H1 (cell line): Measurements from ENCODE around the gene CC2D1A. TPM values are rescaled to one million over a fixed set of nuclear protein-coding genes. Genes with fewer than 3 reads are reported as not detected.

ENCODE experiments used
- CTCF ChIA-PET: fragments of 300-600 bp; sonication (Branson Sonifier 250); formaldehyde crosslinking; loops from one replicate; lab custom pipeline; 2021; ENCODE audit not compliant: partially characterized antibody; lab: Charles Lee
- POLR2A ChIA-PET: fragments of 300-600 bp; sonication (Branson Sonifier 250); formaldehyde crosslinking; loops from one replicate; lab custom pipeline; 2021; ENCODE audit warnings: inconsistent platforms; ENCODE audit not compliant: partially characterized antibody; lab: Charles Lee
- DNase-seq, 2 experiments: peaks; one replicate each; pipeline versions ENCODE4 v3.0.0 to v3.0.0-alpha.2; 2010 to 2022; ENCODE audit warnings: low spot score in 2 of 2, low read depth in 1 of 2, mixed read lengths in 1 of 2
- FAIRE-seq: peaks from 2 replicates; lab custom pipeline; 2011; peaks lifted over from hg19 to GRCh38; lab: Jason Lieb, UNC
- H2AFZ ChIP-seq: 2 replicates; pipeline ENCODE4 v1.8.1; 2012; ENCODE audit warnings: low read length, inconsistent platforms
- H2AK5ac ChIP-seq: 2 replicates; pipeline ENCODE4 v1.6.1; 2013; ENCODE audit warnings: low read depth, low read length
- H2BK120ac ChIP-seq: replicated peaks from 2 replicates; pipeline ENCODE3; 2013; ENCODE audit warnings: low read depth, low read length, inconsistent platforms
- H2BK12ac ChIP-seq: 2 replicates; pipeline ENCODE4 v1.6.1; 2013; ENCODE audit warnings: low read depth, low read length
- H2BK15ac ChIP-seq: 2 replicates; pipeline ENCODE4 v1.6.1; 2013; ENCODE audit warnings: low read length
- H2BK20ac ChIP-seq: 2 replicates; pipeline ENCODE4 v1.6.1; 2013; ENCODE audit warnings: low read length
- H2BK5ac ChIP-seq: 2 replicates; pipeline ENCODE4 v1.6.1; 2013; ENCODE audit warnings: low read depth, low read length
- H3K14ac ChIP-seq: 2 replicates; pipeline ENCODE4 v1.6.1; 2013; ENCODE audit warnings: inconsistent platforms; ENCODE audit not compliant: insufficient read length
- H3K18ac ChIP-seq: 2 replicates; pipeline ENCODE4 v1.6.1; 2013; ENCODE audit warnings: low read length; ENCODE audit errors: extremely low read depth
- H3K23ac ChIP-seq: 2 replicates; pipeline ENCODE4 v1.6.1; 2013; ENCODE audit warnings: inconsistent platforms; ENCODE audit not compliant: insufficient read length
- H3K23me2 ChIP-seq: 2 replicates; pipeline ENCODE4 v1.6.1; 2013; ENCODE audit warnings: low read depth, low read length
- H3K27ac ChIP-seq: 2 replicates; pipeline ENCODE4 v1.6.1; 2011; ENCODE audit warnings: low read depth, low read length, inconsistent platforms
- H3K27me3 ChIP-seq, 4 experiments: replicated peaks in 1 of 4; 1 replicate in 1 of 4; 2 replicates in 3 of 4; pipeline versions ENCODE4 v1.6.1 to v1.8.1; 2011 to 2013; ENCODE audit warnings: low read length in 3 of 4, mild to moderate bottlenecking in 3 of 4, inconsistent platforms in 2 of 4, mixed read lengths in 2 of 4, moderate library complexity in 1 of 4; ENCODE audit not compliant: control insufficient read depth in 3 of 4, insufficient read depth in 3 of 4; ENCODE audit errors: extremely low read depth in 1 of 4
- H3K36me3 ChIP-seq, 4 experiments: 2 replicates each; pipeline versions ENCODE4 v1.6.1 to v1.8.1; 2011 to 2013; ENCODE audit warnings: mild to moderate bottlenecking in 4 of 4, low read length in 3 of 4, moderate library complexity in 2 of 4, control low read depth in 1 of 4, inconsistent platforms in 1 of 4; ENCODE audit not compliant: insufficient read depth in 4 of 4, control insufficient read depth in 2 of 4
- H3K4ac ChIP-seq: replicated peaks from 2 replicates; pipeline ENCODE3; 2013; ENCODE audit warnings: low read length, low read depth, mixed read lengths, inconsistent platforms; ENCODE audit not compliant: insufficient read length
- H3K4me1 ChIP-seq, 4 experiments: replicated peaks in 1 of 4; 1 replicate in 1 of 4; 2 replicates in 3 of 4; pipeline versions ENCODE4 v1.6.1 to v1.8.1; 2011 to 2013; ENCODE audit warnings: low read length in 3 of 4, inconsistent platforms in 2 of 4, mixed read lengths in 1 of 4; ENCODE audit not compliant: insufficient read depth in 4 of 4, control insufficient read depth in 3 of 4
- H3K4me2 ChIP-seq, 2 experiments: 2 replicates each; pipeline versions ENCODE4 v1.6.1 to v1.8.1; 2011 to 2013; ENCODE audit warnings: low read depth in 2 of 2, low read length in 2 of 2, control low read depth in 1 of 2, inconsistent platforms in 1 of 2, mild to moderate bottlenecking in 1 of 2; ENCODE audit not compliant: insufficient read depth in 1 of 2
- H3K4me3 ChIP-seq, 4 experiments: fragments of 200-600, 300-600 bp in 1 of 4; sonication (generic), shearing (Covaris generic), sonication (Bioruptor Twin) in 1 of 4; 2 replicates each; pipeline versions ENCODE4 v1.5.1 to v1.8.1; 2011 to 2016; ENCODE audit warnings: low read length in 4 of 4, low read depth in 3 of 4, control low read depth in 2 of 4, inconsistent platforms in 2 of 4, mild to moderate bottlenecking in 2 of 4, mixed read lengths in 1 of 4, moderate library complexity in 1 of 4; ENCODE audit not compliant: insufficient read depth in 2 of 4; ENCODE audit errors: extremely low read depth in 1 of 4
- H3K56ac ChIP-seq: replicated peaks from 2 replicates; pipeline ENCODE3; 2013; ENCODE audit warnings: low read depth, mild to moderate bottlenecking, mixed read lengths, low read length, inconsistent platforms; ENCODE audit not compliant: insufficient read length
- H3K79me1 ChIP-seq: 2 replicates; pipeline ENCODE4 v1.6.1; 2013; ENCODE audit warnings: low read depth, low read length, control low read depth
- H3K79me2 ChIP-seq, 2 experiments: 2 replicates each; pipeline versions ENCODE4 v1.6.1 to v1.8.1; 2012 to 2013; ENCODE audit warnings: low read length in 2 of 2, mild to moderate bottlenecking in 2 of 2, inconsistent platforms in 1 of 2; ENCODE audit not compliant: insufficient read depth in 2 of 2, control insufficient read depth in 1 of 2
- H3K9ac ChIP-seq, 4 experiments: replicated peaks in 1 of 4; 1 replicate in 1 of 4; 2 replicates in 3 of 4; pipeline versions ENCODE4 v1.6.1 to v1.8.1; 2011 to 2013; ENCODE audit warnings: low read depth in 3 of 4, low read length in 3 of 4, control low read depth in 2 of 4, mild to moderate bottlenecking in 2 of 4, moderate library complexity in 2 of 4, inconsistent platforms in 1 of 4; ENCODE audit errors: extremely low read depth in 1 of 4
- H3K9me3 ChIP-seq, 2 experiments: 2 replicates each; pipeline versions ENCODE4 v1.6.1 to v1.8.1; 2012 to 2013; ENCODE audit warnings: mild to moderate bottlenecking in 2 of 2, moderate library complexity in 2 of 2, control low read depth in 1 of 2, inconsistent platforms in 1 of 2, low read depth in 1 of 2, low read length in 1 of 2, mixed read lengths in 1 of 2; ENCODE audit not compliant: insufficient read depth in 2 of 2
- H4K20me1 ChIP-seq, 2 experiments: replicated peaks in 1 of 2; 2 replicates each; pipeline versions ENCODE3 to v1.8.1; 2011 to 2013; ENCODE audit warnings: inconsistent platforms in 2 of 2, low read length in 2 of 2, mild to moderate bottlenecking in 1 of 2; ENCODE audit not compliant: insufficient read depth in 2 of 2, control insufficient read depth in 1 of 2
- H4K5ac ChIP-seq: 2 replicates; pipeline ENCODE4 v1.6.1; 2013; ENCODE audit warnings: low read length, low read depth, mixed read lengths, inconsistent platforms; ENCODE audit not compliant: insufficient read length
- H4K8ac ChIP-seq: 2 replicates; pipeline ENCODE4 v1.8.0; 2013; ENCODE audit warnings: mild to moderate bottlenecking, moderate library complexity, low read length, inconsistent platforms; ENCODE audit not compliant: insufficient read depth; ENCODE audit errors: extremely low read depth
- H4K91ac ChIP-seq: replicated peaks from 2 replicates; pipeline ENCODE3; 2013; ENCODE audit warnings: low read length, mixed read lengths, inconsistent platforms; ENCODE audit not compliant: insufficient read length
- POLR2AphosphoS5 ChIP-seq: IDR thresholded peaks from 2 replicates; pipeline ENCODE4 v1.6.1; 2011; ENCODE audit warnings: low read depth, low read length
- RFX5 ChIP-seq: IDR thresholded peaks from 2 replicates; pipeline ENCODE4 v1.6.1; 2011; ENCODE audit warnings: low read depth, low read length, improper control_type of control experiment, borderline replicate concordance
- WGBS, 2 experiments: shearing (Covaris generic) in 1 of 2; methylation state at CpG; one replicate each; pipeline versions ENCODE4 v1.1.6 to v1.1.7; 2013 to 2015; ENCODE audit warnings: low lambda C conversion rate in 2 of 2, mixed read lengths in 2 of 2, inconsistent platforms in 1 of 2, low coverage in 1 of 2, missing lambda C conversion rate in 1 of 2; ENCODE audit not compliant: insufficient replicate concordance in 2 of 2, insufficient coverage in 1 of 2, insufficient read length in 1 of 2; ENCODE audit errors: extremely low coverage in 1 of 2, missing lambda C conversion rate in 1 of 2; 5-methylcytosine and 5-hydroxymethylcytosine counted together
- polyA plus RNA-seq, 7 experiments: library from polyadenylated mRNA; depleted of rRNA in 3 of 7; stranded (reverse) in 5 of 7; unstranded in 2 of 7; fragments of >200 nt in 5 of 7; fragments of 200-250 nt in 2 of 7; gene quantifications; 1 replicate in 5 of 7; 2 replicates in 1 of 7; 4 replicates in 1 of 7; pipeline versions ENCODE4 v1.2.1 to v1.2.3, GENCODE V29; 2011 to 2013; ENCODE audit warnings: missing spikeins in 2 of 7, mixed read lengths in 2 of 7
- total RNA-seq: library from RNA; stranded (reverse); fragmentation: NEBNext Ultra II Directional; extraction: Animal tissue kit (Norgen Biotek cat#: 25700); gene quantifications from 2 replicates; pipeline ENCODE4 v1.2.1, GENCODE V29; 2021
- TF ChIP-seq, protein P1 (sequence below): IDR thresholded peaks from 2 replicates; pipeline ENCODE4 v1.6.1; 2011; ENCODE audit warnings: low read depth, mild to moderate bottlenecking, low read length; ENCODE audit not compliant: insufficient read depth

Gene CC2D1A
- total and polyA plus RNA-seq, 2 of the 8 experiments (the other 6 are each of a cell fraction or from before 2014, with no cell fraction given), result 12.5 to 33.0 TPM

DNA sequence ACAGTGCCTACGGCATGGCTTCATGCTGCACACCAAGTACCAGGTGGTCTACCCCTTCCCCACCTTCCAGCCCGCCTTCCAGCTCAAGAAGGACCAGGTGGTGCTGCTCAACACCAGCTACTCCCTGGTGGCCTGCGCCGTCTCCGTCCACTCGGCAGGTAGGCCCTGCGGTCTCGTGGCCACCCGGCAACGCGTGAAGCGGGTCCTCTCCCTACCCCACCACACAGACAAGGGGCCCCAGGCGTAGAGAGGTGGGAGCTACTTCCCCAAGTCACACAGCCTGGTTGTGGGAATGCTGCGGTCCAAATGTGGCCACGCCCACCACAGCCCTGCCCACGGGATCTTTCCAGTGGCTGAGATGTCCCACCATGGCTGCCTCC lies 50.4 kb downstream of the CC2D1A start:
- Histone ChIP-seq H3K27me3 (no peaks in the 10 kb centered on the region), H3K4me2 (no peak overlapping the region), H3K23ac (no peak overlapping the region), H4K91ac (no peak overlapping the region), H3K79me2 (peaks cover 0 to 19% of the 10 kb centered on the region in 2 experiments; a peak in 3 of 4 replicates), H4K20me1 (peaks cover 0 to 16% of the 10 kb centered on the region in 2 experiments), H3K4me3 (no peak overlapping the region), H2BK12ac (no peak overlapping the region), H3K79me1 (peaks cover 13% of the 10 kb centered on the region), H3K4ac (no peak overlapping the region), H2BK15ac (no peak overlapping the region), H3K23me2 (peaks cover 9% of the 10 kb centered on the region), H3K14ac (no peak overlapping the region), H2BK5ac (no peak overlapping the region), H2AFZ (no peak overlapping the region), H3K9me3 (no peaks in the 10 kb centered on the region), H2BK120ac (no peak overlapping the region), H3K4me1 (peaks cover 0 to 7% (median 3%) of the 10 kb centered on the region in 4 experiments; a peak in 6 of 7 replicates), H2AK5ac (no peak overlapping the region), H3K18ac (no peak overlapping the region), H2BK20ac (no peak overlapping the region), H4K5ac (no peak overlapping the region), H3K27ac (no peak overlapping the region), H3K9ac (no peak overlapping the region; a peak in 1 of 7 replicates), H3K56ac (no peak overlapping the region), H4K8ac (no peak overlapping the region), H3K36me3 (peaks cover 20 to 45% (median 44%) of the 10 kb centered on the region in 4 experiments)
- TF ChIP-seq, protein P1, sequence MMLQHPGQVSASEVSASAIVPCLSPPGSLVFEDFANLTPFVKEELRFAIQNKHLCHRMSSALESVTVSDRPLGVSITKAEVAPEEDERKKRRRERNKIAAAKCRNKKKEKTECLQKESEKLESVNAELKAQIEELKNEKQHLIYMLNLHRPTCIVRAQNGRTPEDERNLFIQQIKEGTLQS, result no peak
- no peak for TF ChIP-seq RFX5
- TF ChIP-seq POLR2AphosphoS5, result 0 out of 2 replicates have a peak, but pooled peaks have one; percentile 21
- ChIA-PET POLR2A (interaction anchor here (0.5 to 2.3 kb wide), 6 partner anchors 18 to 208 kb away, joined by 3 to 7 read pairs (median 3); no protein-coding TSS in a partner anchor), CTCF (interaction anchor here (0.6 to 7.8 kb wide), 9 partner anchors 19 to 117 kb away, joined by 3 to 77 read pairs (median 3); partner anchors contain the start of genes BRME1 and CC2D1A)
- no peak for FAIRE-seq
- DNase-seq, result no peak
- 93% methylated on average over 12 of the region's 16 CpGs; no CpG with 5 or more reads in 1 of the 2 experiments for WGBS, 2 experiments
